ENCODE measurements around the gene USP10.

DNA sequence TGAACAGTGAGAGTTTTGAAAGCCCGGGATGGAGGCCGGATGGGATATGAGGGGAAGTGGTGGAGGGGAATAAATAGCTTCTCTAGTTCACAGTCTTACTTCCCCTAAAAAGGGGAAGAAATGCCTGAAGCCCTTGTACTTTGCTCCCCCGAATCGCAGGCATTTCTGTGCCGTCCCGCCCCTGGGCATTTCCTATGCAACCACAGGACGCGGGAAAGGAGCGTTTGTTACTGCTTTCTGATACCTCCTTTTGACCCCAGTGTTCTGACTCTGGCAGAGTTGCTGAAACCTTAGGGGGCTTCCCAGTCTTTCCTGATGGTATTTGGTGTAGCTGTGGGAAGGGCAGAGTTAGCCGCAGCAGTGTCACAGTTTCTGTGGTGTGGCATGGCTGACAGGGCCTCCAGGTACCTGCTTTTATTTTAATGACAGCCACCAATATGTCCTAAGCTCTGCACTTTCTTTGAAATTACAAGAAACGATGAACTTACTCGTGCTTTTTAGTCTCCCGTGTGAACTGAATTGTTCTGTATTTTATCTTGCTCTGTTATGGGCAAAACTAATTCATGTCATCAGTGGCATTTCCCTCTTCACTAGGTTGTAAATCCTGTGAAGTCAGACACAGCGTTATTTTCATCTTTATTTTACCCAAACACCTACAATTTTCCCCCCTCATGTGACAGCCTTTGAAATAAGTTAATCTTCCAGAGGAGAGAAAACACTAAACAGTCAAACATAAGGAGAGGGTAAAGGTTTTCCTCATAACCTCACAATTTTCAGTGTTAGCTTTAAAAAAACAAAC lies 27.1 kb downstream of the USP10 start:
- TF ChIP-seq, protein P1, sequence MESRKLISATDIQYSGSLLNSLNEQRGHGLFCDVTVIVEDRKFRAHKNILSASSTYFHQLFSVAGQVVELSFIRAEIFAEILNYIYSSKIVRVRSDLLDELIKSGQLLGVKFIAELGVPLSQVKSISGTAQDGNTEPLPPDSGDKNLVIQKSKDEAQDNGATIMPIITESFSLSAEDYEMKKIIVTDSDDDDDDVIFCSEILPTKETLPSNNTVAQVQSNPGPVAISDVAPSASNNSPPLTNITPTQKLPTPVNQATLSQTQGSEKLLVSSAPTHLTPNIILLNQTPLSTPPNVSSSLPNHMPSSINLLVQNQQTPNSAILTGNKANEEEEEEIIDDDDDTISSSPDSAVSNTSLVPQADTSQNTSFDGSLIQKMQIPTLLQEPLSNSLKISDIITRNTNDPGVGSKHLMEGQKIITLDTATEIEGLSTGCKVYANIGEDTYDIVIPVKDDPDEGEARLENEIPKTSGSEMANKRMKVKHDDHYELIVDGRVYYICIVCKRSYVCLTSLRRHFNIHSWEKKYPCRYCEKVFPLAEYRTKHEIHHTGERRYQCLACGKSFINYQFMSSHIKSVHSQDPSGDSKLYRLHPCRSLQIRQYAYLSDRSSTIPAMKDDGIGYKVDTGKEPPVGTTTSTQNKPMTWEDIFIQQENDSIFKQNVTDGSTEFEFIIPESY (IDR thresholded peaks at IDR 0.05), result no peak
- TF ChIP-seq, protein P2, sequence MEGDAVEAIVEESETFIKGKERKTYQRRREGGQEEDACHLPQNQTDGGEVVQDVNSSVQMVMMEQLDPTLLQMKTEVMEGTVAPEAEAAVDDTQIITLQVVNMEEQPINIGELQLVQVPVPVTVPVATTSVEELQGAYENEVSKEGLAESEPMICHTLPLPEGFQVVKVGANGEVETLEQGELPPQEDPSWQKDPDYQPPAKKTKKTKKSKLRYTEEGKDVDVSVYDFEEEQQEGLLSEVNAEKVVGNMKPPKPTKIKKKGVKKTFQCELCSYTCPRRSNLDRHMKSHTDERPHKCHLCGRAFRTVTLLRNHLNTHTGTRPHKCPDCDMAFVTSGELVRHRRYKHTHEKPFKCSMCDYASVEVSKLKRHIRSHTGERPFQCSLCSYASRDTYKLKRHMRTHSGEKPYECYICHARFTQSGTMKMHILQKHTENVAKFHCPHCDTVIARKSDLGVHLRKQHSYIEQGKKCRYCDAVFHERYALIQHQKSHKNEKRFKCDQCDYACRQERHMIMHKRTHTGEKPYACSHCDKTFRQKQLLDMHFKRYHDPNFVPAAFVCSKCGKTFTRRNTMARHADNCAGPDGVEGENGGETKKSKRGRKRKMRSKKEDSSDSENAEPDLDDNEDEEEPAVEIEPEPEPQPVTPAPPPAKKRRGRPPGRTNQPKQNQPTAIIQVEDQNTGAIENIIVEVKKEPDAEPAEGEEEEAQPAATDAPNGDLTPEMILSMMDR (IDR thresholded peaks at IDR 0.05; ENCODE audit: low read depth, low read length, missing input control), result no peak
- TF ChIP-seq JUND (IDR thresholded peaks at IDR 0.05) (no peak), GABPA (IDR thresholded peaks at IDR 0.05 in 1 of 2, conservative IDR thresholded peaks at IDR 0.05 in 1 of 2) (no peak), TAF1 (conservative IDR thresholded peaks at IDR 0.05) (no peak), RXRA (IDR thresholded peaks at IDR 0.05) (no peak), YY1 (IDR thresholded peaks at IDR 0.05) (no peak), RAD21 (IDR thresholded peaks at IDR 0.05) (no peak), EGR1 (IDR thresholded peaks at IDR 0.05; ENCODE audit: low read depth in 2 of 2) (no peak), HNF4A (conservative IDR thresholded peaks at IDR 0.05) (no peak)
- TF ChIP-seq, protein P3, sequence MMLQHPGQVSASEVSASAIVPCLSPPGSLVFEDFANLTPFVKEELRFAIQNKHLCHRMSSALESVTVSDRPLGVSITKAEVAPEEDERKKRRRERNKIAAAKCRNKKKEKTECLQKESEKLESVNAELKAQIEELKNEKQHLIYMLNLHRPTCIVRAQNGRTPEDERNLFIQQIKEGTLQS (IDR thresholded peaks at IDR 0.05), result no peak
- TF ChIP-seq, protein P4, sequence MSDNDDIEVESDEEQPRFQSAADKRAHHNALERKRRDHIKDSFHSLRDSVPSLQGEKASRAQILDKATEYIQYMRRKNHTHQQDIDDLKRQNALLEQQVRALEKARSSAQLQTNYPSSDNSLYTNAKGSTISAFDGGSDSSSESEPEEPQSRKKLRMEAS (IDR thresholded peaks at IDR 0.05), result no peak
- TF ChIP-seq, protein P5, sequence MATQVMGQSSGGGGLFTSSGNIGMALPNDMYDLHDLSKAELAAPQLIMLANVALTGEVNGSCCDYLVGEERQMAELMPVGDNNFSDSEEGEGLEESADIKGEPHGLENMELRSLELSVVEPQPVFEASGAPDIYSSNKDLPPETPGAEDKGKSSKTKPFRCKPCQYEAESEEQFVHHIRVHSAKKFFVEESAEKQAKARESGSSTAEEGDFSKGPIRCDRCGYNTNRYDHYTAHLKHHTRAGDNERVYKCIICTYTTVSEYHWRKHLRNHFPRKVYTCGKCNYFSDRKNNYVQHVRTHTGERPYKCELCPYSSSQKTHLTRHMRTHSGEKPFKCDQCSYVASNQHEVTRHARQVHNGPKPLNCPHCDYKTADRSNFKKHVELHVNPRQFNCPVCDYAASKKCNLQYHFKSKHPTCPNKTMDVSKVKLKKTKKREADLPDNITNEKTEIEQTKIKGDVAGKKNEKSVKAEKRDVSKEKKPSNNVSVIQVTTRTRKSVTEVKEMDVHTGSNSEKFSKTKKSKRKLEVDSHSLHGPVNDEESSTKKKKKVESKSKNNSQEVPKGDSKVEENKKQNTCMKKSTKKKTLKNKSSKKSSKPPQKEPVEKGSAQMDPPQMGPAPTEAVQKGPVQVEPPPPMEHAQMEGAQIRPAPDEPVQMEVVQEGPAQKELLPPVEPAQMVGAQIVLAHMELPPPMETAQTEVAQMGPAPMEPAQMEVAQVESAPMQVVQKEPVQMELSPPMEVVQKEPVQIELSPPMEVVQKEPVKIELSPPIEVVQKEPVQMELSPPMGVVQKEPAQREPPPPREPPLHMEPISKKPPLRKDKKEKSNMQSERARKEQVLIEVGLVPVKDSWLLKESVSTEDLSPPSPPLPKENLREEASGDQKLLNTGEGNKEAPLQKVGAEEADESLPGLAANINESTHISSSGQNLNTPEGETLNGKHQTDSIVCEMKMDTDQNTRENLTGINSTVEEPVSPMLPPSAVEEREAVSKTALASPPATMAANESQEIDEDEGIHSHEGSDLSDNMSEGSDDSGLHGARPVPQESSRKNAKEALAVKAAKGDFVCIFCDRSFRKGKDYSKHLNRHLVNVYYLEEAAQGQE (IDR thresholded peaks at IDR 0.05), result no peak

Data from liver (tissue), 3 donors.